Hepatic stellate cell (primary cell): ENCODE results near the gene LUC7L2.
"Not testable (repeated sequence)": the region's sequence is repeated elsewhere in the genome, so short reads cannot be mapped to it uniquely, and the experiment has no call there.

ENCODE experiments used
- DNase-seq: peaks from one replicate; pipeline ENCODE4 v3.0.0; 2011; ENCODE audit warnings: low spot score

LUC7L2 gene

DNA sequence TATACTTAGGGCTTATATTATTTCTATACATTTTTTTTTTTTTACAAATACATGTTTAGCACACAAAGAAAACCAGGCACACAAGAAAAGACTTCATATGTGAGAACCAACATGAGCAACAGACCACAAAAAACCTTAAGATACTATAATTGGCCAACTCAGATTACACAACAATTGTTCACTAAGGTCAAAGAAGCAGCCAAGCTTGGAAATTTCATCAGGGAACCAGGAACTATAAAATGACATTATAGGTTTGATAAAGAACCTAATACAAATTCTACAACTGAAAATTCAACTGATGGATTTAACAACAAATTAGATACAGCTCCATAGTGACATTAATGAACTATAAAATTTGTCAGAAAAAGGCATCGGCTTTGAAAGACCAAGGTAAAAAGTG is 4.4 kb upstream of the LUC7L2 start:
- DNase-seq: no peak

DNA sequence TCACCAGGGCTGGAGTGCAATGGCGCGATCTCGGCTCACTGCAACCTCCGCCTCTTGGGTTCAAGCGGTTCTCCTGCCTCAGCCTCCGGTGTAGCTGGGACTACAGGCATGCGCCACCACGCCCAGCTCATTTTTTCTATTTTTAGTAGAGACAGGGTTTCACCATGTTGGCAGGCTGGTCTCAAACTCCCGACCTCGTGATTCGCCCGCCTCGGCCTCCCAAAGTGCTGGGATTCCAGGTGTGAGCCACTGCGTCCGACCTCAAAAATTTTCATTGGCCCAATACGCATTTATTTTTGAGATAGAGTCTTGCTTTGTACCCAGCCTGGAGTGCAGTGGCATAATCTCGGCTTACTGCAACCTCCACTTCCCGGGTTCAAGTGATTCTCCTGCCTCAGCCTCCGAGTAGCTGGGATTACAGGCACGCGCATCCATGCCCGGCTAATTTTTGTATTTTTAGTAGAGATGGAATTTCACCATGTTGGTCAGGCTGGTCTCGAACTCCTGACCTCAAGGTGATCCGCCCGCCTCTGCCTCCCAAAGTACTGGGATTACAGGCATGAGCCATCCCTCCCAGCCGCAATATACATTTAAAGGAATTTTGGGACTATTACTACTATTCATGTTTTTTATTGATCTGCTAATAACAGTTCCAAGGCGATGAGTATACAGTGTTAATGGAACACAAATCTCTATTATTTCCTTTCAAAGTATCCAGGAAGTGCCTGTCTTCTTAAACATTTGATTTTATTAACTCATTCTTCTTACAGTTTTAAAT is 1.8 kb upstream of the LUC7L2 start:
- not testable (repeated sequence) for DNase-seq

DNA sequence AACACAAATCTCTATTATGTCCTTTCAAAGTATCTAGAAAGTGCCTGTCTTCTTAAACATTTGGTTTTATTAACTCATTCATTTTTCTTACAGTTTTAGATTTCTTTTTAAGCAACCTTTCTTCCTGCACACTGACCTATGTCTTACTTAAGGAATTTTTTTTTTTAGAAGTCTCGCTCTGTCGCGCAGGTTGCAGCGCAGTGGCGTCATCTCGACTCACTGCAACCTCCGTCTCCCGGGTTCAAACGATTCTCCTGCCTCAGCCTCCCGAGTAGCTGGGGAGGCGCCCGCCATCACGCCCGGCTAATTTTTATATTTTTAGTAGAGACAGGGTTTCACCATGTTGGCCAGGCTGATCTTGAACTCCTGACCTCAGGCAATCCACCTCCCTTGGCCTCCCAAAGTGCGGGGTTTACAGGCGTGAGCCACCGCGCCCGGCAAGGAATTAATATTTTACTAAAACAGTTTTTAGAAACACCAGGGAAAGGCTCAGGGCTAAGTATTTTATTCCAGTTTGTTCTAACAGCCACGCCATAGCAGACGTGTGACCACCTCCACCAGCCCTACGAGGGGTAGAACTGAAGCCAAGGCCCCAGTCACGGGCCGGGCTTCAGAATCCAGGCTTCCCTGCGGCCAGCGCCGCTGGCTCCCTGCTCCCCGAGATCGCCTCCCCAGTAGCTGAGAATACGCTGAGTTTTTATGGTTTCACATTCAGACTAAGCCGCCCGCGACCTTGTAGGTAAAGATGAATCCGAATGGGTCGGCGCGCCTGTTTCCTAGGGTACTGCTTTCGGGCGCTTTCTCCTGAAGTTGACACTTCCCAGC is 941 bp upstream of the LUC7L2 start:
- DNase-seq: peak; percentile 38

DNA sequence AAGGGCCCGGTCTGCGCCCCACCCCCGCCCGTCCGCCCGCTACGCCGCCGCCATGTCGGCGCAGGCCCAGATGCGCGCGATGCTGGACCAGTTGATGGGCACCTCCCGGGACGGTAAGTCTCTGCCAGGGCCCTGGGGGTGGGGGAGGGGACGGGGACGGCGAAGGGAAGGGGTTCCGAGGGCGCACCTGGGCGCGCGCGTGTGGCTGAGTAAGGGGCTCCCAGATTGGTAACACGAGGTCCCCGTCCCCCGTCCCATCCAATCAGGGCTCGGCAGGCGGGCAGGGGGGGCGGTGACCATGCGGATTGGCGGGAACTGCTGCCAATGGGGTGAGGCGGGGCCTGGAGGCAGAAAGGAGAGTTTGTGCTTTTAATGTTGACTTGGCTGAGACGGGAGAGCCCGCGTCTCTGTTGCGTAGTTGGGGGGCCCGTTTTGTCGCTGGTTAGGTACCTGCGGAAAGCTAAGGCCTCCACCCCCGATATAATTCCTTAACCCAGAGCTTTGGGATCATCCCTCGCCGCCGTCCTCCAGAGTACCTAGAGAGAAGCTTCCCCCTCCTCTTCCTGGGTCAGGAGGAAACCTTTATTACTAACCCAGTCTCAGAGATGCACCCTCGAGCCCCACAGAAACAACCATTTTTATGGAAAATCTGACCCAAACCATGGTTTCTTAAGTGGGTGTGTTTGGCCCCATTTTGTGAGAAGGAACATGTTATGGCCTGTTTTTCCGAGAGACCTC is 685 bp downstream of the LUC7L2 start:
- DNase-seq: peak; percentile 97

DNA sequence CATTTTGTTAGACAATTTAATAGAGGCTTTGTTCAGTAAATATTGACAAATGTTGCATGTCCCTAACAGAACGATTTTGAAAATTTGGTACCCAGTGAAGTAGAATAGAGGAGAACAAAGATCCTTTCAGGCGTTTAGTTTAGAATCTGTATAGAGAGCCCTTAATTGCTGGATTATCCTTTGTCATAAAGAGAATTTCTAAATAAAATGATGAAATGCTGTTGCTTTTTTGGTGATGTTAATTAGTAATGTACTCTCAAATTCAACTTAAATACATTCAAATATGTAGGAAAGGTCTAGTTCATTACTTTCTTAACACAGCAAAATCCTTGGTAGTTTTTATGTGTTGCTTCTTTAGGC is 1.2 kb downstream of the LUC7L2 start:
- no peak for DNase-seq

DNA sequence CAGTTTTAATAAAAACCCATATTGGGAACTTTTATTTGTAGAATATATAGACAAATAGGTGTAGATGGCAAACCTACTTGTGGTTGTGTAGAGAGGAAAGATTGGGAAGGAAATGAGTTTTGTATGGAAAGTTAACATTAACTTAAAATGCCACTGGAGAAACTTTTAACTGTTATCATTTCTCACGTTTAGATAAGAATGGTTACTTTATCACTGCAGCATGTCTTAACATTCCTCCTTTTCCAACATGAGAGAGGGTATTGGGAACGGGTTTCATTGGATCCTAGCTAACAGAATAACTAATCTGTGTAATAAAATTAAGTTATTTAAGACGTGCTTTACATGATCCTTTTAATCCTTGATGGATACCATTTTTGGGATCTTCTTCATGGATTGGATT is 1.8 kb downstream of the LUC7L2 start:
- no peak for DNase-seq

DNA sequence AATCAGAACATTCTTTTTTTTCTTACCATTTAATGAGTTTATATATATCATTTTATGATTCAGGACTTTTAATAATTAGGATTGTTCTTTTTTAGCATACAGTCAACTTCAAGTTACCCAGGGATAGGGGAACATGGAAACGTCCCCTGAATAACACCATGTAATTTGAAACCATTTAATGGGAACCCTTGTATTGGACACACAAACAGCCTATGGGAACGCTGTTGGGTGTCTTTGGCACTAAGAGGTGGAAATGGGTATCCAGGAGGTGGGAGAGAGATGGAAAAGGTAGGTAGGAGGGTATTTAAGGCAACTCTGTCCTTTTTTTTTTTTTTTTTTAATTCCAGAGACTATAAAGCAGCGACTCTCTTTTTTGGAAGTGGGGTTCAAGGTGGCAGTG is 2.6 kb downstream of the LUC7L2 start:
- no peak for DNase-seq

DNA sequence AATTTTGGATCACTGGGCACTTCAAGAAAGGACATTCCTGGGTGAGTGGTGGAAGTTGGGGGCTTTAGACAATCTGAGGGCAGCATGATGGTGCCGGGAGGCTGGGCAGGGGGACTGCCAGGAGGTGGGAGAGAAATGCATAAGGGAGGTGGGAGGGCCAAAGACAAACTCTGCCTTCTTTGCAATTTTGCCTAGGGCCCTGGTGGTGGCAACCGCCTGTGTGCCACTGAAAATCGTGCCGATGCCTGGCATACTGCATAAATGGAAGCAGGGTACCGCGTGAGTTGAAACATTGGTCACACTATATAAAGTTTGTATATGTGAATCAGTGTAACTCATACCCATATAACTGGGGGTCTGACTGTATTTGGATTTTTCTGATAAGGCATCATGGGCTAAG is 3.3 kb downstream of the LUC7L2 start:
- DNase-seq: no peak

DNA sequence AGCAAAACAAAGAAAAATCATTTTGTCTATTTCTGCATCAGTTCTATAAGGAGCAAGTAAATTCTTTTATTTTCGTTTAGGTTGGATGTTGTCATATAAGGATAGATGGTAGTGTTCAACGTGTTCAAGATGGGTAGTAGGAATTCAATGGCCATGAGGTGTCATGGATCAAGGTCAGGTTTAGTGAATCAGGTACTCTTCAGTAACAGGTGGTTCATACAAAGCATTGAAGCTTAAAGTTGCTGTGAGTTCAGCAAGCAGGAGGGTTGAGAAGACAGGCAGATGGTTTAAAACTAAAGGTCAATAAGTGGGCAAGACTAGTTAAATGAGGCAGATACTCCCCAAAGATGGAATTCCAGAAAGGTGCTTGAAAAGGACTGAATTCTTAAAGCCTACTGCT is 5.6 kb downstream of the LUC7L2 start:
- DNase-seq: no peak

DNA sequence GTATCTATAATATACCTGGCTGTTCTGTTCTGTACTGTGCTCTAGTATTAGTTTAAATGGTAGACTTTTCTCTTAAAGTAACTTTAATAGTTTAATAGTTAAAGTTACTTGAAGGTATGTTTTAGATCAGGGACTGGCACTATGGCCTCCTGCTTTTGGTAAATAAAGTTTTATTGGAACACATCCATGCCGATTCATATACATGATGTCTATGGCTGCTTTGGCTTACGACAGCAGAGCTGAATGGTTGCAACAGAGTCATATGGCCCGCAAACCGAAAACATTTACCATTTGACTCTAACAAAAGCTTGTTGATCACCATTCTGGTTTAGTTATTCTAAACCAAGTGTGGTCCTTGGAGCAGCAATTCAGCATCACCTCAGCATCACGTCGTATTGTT is 6.7 kb downstream of the LUC7L2 start:
- DNase-seq: no peak

DNA sequence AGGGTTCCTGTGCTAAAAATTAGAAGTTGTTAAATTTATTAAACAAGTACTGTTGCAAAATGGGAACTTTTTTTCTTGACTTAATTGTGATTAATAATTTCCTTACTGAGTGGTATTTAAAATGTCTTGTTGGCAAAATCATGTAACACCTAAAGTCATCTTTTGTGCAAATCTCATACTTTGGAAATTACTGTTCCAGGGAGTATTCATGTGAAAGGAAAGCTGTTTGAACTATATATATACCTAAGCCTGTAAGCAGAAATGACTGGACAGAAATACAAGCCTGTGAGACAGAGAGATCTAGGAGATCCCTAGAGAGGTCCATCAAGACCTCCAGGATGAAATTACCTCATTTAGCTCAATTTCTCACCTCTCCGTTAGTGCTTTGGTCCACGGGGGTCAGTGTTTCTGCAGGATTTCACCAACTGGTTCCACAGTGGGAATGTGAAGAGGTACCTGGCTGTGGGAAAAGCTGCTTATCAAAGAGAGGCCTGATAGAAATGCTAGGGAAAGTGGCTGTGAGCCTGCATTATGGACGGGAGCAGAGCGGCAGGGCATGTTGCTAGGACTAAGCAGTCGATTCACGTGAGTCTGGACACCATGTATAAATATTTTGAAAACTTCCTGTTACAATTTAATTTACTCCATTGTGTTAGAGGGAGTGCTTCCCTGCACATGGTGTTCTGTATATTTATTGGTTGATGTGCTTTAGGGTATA is 7.9 kb downstream of the LUC7L2 start:
- DNase-seq: no peak

DNA sequence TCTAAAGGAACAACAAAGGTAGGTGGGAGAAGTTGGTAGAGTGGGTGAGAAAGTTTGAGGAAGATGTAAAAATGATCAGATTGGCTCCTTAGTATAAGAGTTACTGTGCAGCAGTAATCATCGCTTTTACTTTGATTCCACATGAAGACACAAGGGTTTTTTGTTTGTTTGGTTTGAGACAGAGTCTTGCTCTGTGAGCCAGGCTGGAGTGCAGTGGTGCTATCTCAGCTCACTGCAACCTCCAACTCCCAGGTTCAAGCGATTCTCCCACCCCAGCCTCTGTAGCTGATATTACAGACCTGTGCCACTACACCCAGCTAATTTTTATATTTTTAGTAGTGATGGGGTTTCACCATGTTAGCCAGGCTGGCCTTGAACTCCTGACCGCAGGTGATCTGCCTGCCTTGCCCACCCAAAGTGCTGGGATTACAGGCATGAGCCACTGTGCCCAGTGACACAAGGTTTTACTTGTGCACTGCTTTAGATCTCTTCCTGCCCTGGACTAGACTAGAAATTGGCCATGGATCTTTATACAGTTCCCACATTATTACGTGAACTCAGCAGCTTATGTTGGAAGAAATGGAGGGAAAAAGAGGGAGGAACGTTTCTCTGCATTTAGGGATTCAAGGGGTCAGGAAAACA is 10.7 kb downstream of the LUC7L2 start:
- DNase-seq: no peak

DNA sequence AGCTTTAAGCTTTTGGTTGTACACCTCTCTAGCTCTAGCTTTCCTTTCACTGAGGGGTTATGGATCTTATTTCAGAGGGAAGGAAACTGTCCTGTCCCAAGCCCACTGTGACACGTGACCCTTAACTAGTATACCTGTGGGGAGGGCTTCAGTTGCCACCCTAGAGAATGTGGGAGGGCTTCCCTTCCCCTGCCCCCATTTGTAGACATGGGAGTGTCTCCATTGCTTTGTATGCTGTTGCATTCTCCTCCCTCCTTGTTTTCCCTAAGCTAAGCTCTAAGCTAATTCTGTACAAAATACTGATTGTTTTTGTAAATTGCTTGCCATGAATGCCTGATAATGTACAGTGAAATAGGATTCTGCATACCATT is 11.2 kb downstream of the LUC7L2 start:
- no peak for DNase-seq

DNA sequence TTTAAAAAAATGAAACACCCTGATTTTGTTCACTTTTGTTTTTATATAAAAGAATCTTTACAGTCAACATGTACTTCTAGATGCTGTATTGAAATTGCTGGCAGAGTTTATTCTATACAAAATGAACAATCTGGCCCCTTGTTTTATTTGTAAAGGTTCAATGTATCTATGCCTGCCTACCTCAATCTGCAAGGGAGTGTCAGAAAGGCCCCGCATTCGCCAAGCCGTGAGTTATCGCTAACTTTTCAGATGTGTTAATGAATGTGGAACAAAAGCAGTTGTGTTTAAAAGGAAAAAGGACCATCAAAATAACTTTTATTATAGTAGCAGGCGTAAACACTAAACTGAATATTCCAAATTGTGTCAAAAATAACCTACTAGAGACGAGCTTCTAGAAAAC is 14.6 kb downstream of the LUC7L2 start:
- no peak for DNase-seq

DNA sequence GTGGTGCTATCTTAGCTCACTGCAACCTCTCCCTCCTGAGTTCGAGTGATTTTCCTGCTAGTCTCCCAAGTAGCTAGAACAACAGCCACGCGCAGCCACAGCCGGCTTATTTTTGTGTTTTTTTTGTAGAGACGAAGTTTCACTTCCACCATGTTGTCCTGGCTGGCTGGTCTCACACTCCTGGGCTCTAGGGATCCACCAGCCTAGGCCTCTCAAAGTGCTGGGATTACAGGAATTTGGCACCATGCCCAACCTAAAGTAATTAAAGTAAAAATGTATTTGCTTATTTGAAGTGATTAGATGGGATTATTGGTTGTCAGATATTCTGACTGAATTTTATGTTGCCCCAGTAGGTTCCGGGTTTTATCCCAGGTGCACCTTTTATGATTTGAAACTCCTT is 22.7 kb downstream of the LUC7L2 start:
- no peak for DNase-seq

DNA sequence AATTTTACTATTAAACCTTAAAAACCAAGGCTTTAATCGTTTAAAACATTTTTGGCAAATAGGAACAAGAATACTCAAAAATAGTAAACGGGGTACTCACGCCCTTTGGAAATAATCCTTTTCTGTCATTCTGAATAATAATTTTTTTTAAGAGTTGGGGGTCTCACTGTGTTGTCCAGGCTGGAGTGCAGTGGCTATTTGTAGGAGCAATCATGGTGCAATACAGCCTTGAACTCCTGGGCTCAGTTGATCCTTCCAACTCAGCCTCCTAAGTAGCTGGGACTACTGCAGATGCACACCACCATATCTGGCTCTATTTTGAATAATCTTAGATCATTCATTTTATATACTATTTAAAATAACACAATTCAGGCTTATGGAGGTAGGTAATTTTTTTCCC is 24.9 kb downstream of the LUC7L2 start:
- no peak for DNase-seq

DNA sequence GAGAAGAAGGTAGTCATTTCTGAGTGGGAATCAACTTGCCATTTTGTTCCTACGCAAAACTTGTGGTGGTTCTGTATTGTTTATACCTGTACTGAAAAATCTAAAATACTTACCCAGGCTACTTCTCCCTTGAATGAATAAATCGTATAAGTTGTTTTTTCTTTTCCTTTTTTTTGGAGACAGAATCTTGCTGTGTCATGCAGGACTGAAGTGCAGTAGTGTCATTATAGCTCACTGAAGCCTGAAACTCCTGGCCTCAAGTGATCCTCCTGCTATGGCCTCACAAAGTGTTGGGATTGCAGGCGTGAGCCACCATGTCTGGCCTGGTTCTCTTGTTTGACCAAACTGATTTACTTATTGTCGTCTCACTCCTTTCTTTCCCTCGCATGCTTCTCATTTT is 27.9 kb downstream of the LUC7L2 start:
- no peak for DNase-seq

DNA sequence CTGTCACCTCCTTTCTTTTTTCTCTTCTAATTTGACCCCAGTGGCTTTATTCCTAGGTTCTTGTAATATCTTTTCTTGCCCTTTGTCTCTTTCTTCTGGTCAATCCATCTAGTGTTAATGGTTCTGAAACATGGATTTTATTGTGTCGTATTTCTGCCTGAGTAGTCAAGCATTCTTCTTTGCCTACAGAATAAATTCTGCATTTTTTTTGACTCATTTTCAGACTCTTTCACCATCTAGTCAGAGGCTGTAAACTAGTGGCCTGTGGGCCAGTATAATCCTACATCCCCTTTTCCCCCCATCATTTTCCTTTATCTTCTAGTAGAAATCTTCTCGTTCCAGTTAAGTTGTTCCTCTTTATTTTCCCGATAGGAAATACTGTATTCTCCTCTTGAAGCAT is 29.4 kb downstream of the LUC7L2 start:
- DNase-seq: no peak

DNA sequence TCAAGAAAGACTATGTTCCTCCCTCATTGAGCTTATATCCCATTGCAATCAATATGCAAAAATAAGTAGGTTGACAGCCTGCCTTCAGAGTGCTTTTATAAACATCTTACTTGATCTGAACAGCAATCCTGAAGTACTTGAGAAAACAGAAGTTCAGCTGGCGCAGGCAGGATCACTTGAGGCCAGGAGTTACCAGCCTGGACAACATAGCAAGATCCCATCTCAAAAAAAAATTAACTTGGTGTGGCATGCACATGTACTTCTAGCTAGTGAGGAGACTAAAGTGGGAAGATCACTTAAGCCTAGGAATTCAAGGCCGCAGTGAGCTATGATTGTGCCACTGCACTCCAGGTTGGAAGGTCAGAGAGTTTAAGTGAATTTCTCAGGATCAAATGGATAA is 30.1 kb downstream of the LUC7L2 start:
- no peak for DNase-seq

DNA sequence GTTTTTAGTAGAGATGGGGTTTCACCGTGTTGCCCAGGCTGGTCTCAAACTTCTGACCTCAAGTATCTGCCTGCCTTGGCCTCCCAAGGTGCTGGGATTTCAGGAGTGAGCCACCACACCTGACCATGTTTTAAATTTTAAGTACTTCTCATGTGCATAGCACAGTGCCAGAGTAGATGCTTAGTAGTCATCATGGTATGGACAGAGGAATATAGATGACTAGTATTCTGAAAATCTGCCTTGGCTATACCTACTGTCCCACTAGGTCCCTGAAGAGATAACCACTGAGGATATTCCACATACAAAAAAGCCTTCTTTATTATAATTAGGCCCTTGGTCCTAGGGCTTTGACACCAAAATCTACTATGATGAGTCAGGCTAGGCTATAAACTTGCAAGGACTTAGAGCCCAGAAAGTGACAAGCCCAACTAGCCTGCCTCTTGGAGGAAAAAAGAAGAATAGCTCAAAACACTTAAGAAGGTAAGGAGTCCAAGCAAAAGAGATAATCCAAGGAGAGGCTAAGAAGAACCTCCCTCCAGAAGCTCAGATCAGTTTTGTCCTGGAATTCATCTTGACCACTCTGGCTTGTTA is 34.0 kb downstream of the LUC7L2 start:
- DNase-seq: no peak

DNA sequence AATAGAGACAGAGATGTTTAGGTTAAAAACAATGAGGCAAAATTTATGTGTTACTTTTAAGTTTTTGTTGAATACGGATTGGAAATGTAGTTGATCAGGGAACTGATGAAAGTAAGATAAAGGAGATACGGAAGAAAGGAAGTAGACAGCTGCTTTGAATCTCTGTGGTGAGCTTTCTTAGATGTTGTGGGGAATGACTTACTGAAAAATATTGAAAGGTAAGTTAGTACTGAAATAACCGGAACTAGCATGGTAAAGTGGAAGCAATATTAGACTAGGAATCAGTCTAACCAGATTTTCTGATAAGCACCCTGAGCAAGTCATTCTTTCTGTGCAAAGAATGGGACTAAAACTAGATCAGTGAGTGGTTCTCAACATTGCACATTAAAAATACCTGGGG is 34.8 kb downstream of the LUC7L2 start:
- DNase-seq: no peak
